AG04449 (cell line): Measurements from ENCODE around the gene CRYBB1.

Experiments
- CTCF ChIA-PET: fragments of 350-600 bp; formaldehyde crosslinking; extraction: SDS; loops from one replicate; lab custom pipeline; 2021; ENCODE audit warnings: antibody characterized with exemption; lab: Yijun Ruan, JAX
- POLR2A ChIA-PET: fragments of 400-600, 350-600 bp; formaldehyde crosslinking; extraction: SDS; loops from one replicate; lab custom pipeline; 2020; ENCODE audit warnings: antibody characterized with exemption, inconsistent platforms; lab: Yijun Ruan, JAX
- DNase-seq: peaks from one replicate; pipeline ENCODE4 v3.0.0-alpha.2; 2010; ENCODE audit warnings: low read depth, low spot score
- H3K4me3 ChIP-seq: 2 replicates; pipeline ENCODE4 v1.5.1; 2011; ENCODE audit warnings: low read depth, mild to moderate bottlenecking, control low read depth, low read length
- CTCF ChIP-seq: IDR thresholded peaks from one replicate; pipeline ENCODE4 v1.5.1; 2011; ENCODE audit warnings: mild to moderate bottlenecking, moderate library complexity, low read length, control low read depth, inconsistent platforms; ENCODE audit not compliant: insufficient read depth; ENCODE audit errors: missing control alignments

The CRYBB1 gene

DNA sequence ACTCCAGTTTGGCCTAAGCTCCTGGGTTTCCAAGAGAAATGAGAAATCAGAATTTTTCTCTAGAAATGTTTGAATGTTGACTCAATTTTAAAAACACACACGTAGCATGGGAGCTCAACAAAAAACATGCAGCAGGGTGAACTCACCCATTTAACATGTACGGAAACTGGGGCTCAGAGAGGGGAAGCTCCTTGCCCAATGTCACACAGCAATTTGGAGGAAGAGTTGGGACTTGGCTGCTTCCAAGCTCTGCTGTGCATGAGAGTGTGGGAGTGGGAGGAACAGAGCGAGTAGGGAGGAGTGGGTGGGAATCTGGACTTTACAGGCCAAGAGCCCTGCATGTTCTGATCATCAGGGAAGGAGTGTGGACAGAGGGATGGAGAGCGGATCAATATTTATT, 33.8 kb downstream of the CRYBB1 start:
- DNase-seq, result no peak
- no peak overlapping the region for H3K4me3 ChIP-seq
- ChIA-PET CTCF (interaction anchor here (0.7 to 1.6 kb wide), 3 partner anchors 10 to 79 kb away, joined by 3 read pairs; no protein-coding TSS in a partner anchor), POLR2A (no interaction called here)
- no peak for TF ChIP-seq CTCF

- DNase-seq, result no peak
- POLR2A ChIA-PET, result no interaction called here
- TF ChIP-seq CTCF, result no peak
- no peak overlapping the region for H3K4me3 ChIP-seq
- CTCF ChIA-PET, result no interaction called here
Observed at GRCh38 chr22:26581633-26582168, 36.1 kb downstream of the CRYBB1 start.

DNA sequence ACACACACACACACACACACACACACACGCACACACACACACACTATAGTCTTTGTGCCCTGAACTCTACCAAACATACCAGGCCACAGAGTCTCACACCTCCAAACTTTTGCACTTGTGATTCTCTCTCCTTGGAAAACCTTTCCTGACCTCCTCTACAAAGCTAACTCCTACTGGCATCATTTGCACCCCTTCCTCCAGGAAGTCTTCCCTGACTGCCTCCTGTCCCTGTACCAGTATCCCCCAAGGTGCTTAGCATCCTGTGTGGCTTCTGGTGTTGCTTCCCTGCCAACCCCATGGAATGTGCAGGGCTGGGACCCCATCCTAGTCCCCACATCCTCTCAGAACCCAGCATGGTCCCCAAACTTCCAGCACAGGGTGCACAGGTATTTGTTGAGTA, 36.8 kb downstream of the CRYBB1 start:
- ChIA-PET POLR2A (no interaction called here), CTCF (no interaction called here)
- no peak for DNase-seq
- H3K4me3 ChIP-seq, result no peak overlapping the region
- TF ChIP-seq CTCF, result no peak

GRCh38 chr22:26580240-26580962, 37.4 kb downstream of the CRYBB1 start:
- H3K4me3 ChIP-seq, result no peak overlapping the region
- ChIA-PET POLR2A (no interaction called here), CTCF (no interaction called here)
- TF ChIP-seq CTCF, result no peak
- no peak for DNase-seq

- ChIA-PET CTCF (no interaction called here), POLR2A (no interaction called here)
- no peak overlapping the region for H3K4me3 ChIP-seq
- DNase-seq, result no peak
- no peak for TF ChIP-seq CTCF
Observed at GRCh38 chr22:26579331-26579886, 38.4 kb downstream of the CRYBB1 start.

- POLR2A ChIA-PET, result no interaction called here
- H3K4me3 ChIP-seq, result no peak overlapping the region
- TF ChIP-seq CTCF, result no peak
- CTCF ChIA-PET, result interaction anchor here (1.4 kb wide), 2 partner anchors 12 to 19 kb away, joined by 3 to 4 read pairs; no protein-coding TSS in a partner anchor
- DNase-seq, result no peak
Observed at GRCh38 chr22:26577081-26577480, 40.7 kb downstream of the CRYBB1 start.
